ENCODE measurements around the gene RPH3AL.
"Not testable (repeated sequence)": the region's sequence is repeated elsewhere in the genome, so short reads cannot be mapped to it uniquely, and the experiment has no call there.

Gene RPH3AL

DNA sequence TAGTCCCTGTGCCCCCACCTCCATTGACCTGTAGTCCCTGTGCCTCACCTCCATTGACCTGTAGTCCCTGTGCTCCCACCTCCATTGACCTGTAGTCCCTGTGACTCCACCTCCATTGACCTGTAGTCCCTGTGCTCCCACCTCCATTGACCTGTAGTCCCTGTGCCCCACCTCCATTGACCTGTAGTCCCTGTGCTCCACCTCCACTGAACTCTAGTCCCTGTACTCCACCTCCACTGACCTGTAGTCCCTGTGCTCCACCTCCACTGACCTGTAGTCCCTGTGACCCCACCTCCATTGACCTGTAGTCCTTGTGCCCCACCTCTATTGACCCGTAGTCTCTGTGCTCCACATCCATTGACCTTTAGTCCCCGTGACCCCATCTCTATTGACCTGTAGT is 37.2 kb downstream of the RPH3AL start:
- DNase-seq: not testable (repeated sequence)

DNA sequence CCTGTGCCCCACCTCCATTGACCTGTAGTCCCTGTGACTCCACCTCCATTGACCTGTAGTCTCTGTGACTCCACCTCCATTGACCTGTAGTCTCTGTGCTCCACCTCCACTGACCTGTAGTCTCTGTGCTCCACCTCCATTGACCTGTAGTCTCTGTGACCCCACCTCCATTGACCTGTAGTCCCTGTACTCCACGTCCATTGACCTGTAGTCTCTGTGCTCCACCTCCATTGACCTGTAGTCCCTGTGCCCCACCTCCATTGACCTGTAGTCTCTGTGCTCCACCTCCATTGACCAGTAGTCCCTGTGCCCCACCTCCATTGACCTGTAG is 38.0 kb downstream of the RPH3AL start:
- not testable (repeated sequence) for DNase-seq

DNA sequence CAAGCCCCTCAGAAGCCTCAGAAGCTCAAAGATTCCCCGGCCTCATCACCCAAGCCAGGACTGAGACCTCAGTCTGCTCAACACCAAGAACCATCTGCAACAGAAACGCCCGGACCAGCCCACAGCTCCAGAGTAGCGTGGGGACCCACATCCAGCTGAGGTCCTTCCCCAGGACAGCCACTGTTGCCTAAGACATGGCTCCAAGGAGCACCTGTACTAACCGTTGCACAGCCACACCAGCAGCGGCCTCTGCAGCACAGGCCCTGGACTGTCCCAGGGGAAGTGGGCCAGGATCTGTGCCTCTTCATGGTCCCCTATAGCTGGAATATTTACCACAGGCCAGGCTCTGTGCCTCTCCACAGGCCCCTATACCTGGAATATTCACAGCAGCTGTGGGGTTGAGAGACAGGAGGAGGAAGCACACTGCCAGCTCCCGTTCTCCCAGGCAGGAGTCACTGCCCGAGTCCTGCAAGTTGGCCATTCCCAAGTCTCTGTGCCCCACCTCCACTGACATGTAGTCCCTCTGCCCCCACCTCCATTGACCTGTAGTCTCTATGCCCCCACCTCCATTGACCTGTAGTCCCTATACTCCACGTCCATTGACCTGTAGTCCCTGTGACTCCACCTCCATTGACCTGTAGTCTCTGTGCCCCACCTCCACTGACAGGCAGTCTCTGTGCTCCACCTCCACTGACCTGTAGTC is 38.5 kb downstream of the RPH3AL start:
- DNase-seq: no peak

DNA sequence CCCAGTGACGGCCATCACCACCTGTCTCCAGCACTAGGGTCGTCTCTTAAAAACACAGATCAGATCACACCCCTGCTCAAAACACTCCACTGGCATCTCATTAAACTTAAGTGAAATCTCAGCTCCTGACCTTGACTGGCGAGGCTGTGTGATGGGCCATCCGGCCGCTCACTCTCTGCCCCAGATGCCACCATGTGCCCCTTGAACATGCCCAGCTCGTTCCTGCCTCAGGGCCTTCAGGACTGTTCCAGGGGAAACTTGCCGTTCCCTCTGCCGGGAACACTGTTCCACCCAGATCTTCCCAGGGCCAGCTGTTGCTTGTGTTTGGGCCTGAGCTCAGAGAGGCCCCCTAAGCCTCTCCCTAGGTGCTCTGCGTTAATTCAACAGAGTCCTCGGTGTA is 39.4 kb downstream of the RPH3AL start:
- DNase-seq: no peak

DNA sequence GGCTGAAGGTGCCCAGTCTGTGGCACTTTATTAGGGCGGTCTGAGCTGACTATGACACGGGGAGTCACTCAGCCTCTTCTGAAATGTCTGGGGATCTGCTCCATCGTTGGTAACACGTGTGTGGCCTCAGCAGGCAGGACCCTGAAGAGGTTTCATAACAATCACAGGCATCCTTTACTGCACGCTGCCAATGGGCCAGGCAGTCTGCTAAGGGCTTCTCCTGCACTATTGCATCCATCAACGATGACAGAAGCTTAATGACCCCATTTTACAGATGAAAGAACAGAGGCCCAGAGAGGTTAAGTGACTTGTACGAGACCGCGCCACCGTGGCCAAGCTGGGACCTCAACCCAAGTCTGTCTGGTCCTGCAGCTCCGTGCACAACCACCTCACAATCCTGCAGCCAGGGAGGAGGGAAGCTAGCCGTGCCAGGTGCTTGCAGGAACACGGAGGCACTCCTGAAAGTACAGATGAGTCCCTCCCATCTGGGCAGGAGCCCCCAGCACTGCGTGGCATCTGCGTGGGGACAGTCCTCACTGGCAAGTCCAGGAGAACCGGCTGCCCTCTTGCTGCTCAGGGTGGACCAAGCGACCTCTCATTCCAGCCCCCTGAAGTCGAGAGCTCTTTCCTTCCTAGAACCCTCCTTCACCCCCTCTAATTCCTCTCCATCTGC is 40.0 kb downstream of the RPH3AL start:
- peak; percentile 3 for DNase-seq

DNA sequence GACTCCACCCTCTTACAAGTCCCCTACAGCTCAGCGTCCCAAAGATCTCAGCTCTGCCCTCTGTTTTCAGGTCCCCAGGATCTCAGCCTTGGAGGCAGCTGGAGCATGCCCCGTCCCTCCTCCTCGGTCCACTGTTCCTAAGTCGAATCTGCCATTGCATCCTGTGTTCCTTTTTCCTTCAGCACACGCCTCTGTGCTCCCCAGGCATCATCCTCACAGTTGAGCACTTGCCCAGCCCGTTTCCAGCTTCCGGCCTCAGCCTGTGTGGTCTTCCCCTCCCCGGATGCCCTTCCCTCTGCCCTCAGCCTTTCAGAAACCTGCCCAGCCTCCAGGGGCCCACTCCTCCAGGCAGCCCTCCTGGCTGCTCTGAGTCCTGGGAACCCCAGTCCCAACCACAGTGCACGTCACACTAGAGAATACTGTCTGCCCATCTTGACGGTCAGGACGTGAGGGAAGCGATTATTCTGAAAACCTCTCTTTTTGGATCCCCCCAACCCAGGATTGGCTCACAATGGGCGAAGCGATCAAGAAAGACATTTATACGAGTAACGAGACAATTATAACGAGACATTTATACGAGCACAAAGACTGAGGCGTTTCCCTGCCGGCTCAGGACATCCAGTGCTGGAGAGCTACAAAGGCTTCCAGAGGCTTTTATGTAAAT is 41.4 kb downstream of the RPH3AL start:
- peak; percentile 5 for DNase-seq

DNA sequence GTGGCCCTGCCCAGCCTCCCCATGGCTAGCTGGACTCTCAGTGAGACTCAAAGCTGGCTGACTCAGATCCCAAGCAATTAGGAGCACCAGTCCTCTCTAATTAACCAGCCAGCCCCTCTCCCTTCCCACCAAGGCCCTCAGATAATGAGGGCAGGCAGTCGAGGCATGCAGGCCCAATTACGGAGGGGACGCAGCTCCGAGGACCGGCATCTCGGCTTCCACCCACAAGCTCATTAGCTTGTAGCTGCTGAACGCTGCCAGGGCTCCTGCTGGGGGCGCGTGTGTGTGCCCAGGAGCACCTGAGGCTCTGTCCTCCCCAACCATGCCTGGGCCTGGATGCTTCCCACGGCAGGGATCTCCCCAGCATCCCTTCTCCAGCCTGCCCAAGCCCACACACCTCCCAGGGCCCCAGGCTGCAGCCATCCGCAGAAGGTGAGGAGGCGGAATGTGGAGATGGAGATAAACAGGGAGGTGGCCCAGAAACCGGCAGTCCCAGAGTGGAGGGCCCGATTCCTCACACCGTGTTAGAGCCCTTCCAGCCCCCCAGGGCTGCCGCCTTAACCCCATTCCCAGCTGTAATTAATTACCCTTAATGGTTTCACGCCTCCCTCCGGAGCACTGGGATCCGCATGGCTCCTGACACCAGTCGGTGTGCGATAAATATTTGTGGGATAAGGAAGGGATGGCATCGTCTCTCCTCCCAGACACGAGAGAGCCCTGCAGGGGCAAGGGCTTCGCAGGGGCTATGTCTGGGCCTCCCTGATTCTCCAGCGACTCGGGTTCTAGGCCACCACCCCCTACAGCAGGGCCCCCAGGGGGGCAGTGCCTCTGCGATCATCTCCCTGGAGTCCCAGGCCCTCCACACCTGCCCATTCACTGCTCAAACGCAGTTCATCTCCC is 42.2 kb downstream of the RPH3AL start:
- DNase-seq: peak; percentile 3

DNA sequence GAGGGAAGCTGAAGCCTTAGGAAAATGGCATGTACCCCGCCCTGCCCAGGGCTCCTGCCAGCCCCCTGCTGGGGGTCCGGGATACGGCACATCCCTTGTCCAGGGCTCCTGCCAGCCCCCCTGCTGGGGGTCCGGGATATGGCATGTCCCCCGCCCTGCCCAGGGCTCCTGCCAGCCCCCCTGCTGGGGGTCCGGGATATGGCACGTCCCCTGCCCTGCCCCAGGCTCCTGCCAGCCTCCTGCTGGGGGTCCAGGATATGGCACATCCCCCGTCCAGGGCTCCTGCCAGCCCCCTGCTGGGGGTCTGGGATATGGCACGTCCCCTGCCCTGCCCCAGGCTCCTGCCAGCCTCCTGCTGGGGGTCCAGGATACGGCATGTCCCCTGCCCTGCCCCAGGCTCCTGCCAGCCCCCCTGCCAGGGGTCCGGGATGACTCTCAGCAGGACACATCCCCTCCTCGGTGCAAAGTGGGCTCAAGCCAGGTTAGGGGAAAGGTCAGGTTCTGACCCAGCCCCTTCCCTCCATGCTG is 43.2 kb downstream of the RPH3AL start:
- peak; percentile 15 for DNase-seq

DNA sequence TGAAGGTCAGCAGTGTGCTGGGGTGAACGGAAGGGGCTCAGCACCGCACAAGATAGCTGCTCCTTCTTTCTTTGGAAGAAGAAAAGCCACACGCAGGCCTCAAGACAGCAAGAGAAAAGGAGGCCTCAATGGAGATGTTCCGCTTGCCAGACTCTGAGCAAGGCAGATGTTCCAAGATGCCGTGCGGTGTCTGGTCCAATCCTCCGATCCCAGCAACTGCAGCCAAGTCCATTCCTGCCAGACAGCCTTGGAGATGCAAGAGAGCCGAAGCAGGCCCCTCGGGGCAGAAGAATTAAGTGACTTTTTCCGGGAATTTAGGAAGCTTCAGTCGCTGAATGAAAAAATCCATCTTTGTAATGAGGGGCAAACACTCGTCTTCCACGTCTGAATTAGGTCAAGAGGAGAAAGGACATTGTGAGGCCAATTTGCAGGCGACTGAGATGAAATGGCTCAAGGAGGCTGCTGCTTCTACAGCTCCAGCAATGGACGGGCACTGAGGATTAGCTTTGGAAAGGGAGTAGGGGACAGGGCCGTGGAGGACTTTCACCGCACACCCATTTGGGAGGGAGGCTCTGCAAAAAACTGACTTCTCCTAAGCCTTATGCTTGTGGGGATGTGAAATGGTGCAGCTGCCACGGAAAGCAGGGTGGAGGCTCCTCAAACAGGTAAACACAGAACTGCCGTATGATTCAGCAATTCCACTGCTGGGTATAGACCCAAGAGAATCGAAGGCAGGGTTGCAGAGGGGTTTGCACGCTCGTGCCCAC is 44.7 kb downstream of the RPH3AL start:
- DNase-seq: no peak

DNA sequence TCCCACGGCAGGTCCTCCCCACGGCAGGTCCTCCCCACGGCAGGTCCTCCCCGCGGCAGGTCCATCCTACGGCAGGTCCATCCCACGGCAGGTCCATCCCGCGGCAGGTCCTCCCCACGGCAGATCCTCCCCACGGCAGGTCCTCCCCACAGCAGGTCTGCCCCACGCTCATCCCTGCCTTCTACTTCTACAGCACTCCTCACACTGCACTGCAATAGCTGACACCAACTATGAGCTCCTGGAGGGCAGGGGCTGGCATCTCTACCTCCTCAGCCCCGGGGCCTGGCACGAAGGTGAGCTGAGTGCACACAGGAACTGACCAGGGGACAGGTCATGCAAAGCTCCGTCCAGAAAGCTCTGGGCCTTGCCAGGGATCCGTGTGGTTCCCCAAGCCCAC is 45.3 kb downstream of the RPH3AL start:
- DNase-seq: no peak

DNA sequence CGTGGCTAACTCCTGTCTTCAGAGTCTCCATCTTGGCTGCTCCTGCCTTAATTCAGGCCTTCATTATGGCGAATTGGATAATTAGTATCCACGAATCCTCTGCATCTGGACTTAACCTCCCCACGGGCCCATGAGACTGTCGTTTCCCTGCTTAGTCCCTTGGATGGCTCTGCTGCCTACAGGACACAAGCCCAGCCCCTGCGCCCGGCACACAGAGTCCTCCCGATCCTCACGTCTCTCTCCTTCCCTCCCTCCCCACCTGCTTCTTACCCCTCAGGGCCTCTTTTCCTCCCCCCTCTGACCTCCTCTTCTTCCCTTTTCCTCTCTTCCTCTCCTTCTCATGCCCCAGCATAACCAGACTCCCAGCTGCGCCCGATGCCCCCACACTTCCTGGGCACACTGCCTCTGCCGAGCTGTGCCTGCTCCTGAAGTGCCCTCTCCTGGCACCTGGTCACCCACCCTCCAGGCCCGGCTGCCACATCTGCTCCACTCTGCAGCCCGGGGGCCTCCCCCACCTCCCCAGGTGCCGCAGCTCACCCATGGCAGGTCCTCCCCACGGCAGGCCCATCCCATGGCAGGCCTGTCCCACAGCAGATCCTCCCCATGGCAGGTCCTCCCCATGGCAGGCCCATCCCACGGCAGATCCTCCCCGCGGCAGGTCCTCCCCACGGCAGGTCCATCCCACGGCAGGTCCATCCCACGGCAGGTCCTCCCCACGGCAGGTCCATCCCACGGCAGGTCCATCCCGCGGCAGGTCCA is 45.9 kb downstream of the RPH3AL start:
- no peak for DNase-seq

DNA sequence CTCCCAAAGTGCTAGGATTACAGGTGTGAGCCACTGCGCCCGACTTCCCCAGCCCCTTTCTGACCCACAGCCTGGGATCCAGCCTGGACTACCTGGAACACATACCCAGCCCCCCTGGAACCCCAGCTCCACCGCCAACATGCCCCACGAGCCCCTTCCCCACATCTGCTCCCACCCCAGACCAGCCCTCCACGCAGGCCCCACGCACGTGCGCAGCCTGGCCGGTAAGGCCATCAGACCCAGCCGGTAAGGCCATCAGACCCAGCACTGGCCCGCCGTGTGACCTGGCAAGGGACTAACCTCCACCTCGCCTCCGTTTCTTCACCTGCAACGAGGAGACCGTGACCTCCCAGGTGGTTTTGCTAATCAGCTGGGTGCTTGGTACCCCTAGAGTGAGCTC is 46.5 kb downstream of the RPH3AL start:
- no peak for DNase-seq

DNA sequence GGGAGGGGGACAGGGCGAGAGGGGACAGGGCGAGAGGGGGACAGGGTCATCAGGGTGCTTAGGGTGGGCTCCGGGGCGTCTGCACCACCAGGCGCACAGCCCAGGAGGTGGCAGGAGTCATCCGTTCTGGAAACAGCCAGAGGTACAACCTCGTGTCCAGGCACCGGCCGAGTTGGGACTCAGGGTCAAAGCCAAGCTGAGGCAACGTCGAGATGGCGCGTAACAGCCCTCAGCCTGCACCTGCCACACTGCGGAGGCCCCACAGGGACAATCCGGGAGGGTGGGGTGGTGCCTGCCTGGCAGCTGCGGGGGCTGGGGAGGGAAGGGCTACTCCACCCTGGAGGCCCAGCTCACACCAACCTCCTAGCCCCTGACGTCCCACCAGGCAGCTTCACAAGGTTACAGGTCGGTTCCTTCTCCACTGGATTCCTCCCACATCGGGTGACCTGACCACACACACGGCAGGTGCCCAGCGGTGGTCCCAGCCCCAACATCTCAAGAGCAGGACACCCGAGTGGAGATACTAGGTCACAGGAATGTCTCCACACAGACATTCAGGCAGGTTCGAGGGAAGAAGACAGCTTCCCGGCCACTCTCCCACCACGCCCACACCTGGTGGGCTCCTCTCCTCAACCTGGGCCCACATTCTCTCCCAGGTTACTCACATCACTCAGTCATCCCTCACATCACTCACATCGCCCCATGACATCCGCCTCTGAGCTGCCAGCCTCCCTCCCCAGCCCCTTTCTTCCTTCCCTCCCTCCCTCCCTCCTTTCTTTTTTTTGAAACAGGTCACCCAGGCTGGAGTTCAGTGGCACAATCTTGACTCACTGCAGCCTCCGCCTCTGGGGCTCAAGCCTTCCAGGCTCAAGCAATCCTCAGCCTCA is 47.3 kb downstream of the RPH3AL start:
- DNase-seq: no peak

DNA sequence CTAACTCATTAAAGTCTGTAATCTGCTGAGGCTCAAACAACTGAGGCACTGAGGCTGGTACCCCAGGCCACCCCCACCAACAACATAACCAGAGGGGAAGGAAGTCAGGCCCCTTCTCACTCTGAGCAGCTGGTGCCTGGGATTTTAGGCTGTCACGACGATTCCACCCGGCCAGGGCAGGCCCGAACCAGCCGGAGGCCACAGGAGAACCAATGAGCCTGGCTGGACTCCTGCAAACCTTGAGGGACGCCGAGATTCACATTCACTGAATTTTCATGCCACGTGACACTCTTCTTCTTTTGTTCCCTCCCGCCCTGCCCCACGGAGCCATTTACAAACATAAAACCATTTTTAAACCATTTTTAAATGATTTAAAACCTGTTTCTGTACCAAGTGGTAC is 48.1 kb downstream of the RPH3AL start:
- DNase-seq: peak; percentile 4

DNA sequence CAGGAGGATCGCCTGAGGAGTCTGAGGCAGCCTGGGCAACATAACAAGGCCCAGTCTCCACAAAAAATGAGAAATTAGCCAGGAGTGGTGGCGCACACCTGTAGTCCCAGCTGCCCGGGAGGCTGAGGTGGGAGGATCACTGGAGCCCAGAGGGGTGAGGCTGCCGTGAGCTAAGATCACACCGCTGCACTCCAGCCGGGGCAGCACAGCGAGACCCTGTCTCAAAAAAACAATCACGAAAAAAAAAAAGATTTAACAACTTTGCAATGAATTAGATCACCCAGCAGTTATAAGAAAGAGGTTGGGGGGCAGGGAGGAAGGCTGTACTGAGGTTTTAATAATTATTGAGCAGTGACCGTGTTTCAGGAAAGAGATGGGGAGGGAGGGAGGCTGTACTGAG is 49.4 kb downstream of the RPH3AL start:
- no peak for DNase-seq

DNA sequence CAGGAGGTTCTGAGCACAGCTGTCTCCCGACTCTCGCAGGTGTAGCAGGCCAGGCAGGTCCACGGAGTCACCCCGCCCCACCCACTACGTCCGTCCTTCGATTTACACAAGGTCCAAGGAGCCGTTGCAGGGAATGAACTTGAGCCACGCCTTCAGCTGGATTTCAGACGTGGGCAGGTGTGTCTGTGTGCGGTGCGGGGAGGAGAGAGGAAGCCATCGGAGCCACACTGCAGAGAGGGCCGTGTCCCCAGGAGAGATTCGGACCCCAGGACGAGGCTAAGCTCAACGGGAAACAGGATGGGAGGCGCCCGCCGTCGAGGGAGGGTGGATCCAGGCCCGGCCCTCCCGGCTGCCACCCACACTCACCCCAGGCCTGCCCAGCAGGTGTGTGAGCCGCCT is 50.3 kb downstream of the RPH3AL start:
- no peak for DNase-seq

DNA sequence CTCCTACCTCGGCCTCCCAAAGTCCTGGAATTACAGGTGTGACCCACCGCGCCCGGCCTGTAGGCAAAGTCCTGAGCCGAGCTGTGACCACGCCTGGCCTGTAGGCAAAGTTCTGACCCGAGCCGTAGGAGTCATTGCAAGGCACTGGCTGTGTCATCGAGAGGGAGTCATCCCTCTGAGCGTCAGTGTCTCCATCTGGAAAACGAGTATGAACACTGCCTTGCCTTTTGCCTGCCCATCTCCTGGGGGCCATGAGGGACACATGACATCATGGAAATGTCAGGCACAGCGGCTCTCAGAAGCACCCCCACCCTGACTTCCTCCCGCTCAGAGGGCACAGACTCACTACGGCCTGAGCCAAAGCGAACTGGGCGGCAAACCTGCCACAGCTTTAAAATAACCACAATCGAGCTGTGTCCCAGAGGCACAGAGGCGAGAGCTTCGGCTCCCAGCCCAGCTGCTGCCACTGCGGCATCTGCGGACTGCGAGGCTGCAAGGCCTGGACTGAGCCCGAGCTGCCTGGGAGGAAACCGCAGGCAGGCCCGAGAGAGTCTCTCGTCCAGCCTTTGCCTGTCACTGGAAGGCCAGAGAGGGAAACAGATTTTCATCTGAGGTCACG is 50.8 kb downstream of the RPH3AL start:
- DNase-seq: peak; percentile 8

DNA sequence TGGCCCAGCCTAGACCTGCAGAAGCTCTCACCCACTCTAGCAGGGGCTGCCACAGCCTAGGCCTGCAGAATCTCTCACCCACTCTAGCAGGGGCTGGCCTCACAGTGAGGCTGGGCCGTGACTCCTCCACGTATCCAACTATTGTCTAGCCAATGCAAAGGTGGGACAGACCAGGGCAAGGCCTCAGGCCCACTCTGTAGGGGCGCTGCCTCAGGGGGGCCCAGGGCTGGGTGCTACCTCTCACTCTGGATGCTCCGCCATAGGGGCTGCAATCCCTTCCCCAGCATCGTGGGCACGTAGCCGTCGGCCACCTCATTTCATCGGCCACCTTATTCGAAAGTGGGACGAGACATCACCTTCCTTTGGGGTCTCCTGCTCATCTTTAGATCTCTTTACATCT is 51.7 kb downstream of the RPH3AL start:
- DNase-seq: peak; percentile 2

DNA sequence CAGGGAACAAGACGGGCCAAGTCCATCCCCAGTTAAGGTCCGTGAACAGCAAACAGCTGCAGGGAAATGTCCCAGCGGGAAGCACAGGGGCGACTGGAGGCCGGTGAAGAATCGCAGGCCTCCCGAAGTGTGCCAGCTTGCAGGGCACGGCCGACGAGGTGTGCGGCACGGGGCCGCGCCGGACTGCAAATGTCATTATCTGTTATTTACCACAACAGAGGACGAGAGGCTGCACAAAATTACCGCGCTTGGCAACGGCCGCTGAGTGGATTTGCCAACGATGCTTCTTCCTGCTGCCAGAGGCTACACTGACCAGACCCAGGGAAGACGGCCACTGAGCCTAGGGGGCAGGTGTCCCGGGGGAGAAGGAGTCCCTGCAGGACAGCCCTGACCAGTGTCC is 53.1 kb downstream of the RPH3AL start:
- DNase-seq: peak; percentile 3
